HCT116 (cell line): Measurements from ENCODE around the gene RIPOR2. TPM values are rescaled to one million over a fixed set of nuclear protein-coding genes. Genes with fewer than 3 reads are reported as not detected.

Experiments
- ATAC-seq: fragments of 200-7000 bp; cut with Tn5 transposase; 2 replicates; pipeline ENCODE4 v1.9.1; 2020; ENCODE audit warnings: mild to moderate bottlenecking, moderate library complexity
- BruUV-seq: library from RNA; stranded (reverse); fragments of 400-500 nt; replicated peaks from 2 replicates; lab custom pipeline; 2021; lab: Mats Ljungman, UMichigan
- CTCF ChIA-PET: fragments of 300-600 bp; sonication (Branson Sonifier 250); formaldehyde crosslinking; loops from one replicate; lab custom pipeline; 2021; ENCODE audit warnings: antibody characterized with exemption; lab: Charles Lee
- POLR2A ChIA-PET: fragments of 300-600, 350-600 bp; sonication (Branson Sonifier 250); formaldehyde crosslinking; loops from one replicate; lab custom pipeline; 2021; ENCODE audit warnings: antibody characterized with exemption; lab: Charles Lee
- RAD21 ChIA-PET, 2 experiments: fragments of 300-600 bp; sonication (Branson Sonifier 250); formaldehyde crosslinking; loops; one replicate each; lab custom pipeline; 2023; ENCODE audit warnings: low total read pairs in 2 of 2; ENCODE audit not compliant: uncharacterized antibody in 2 of 2, unreplicated experiment in 2 of 2, low non-redundant PET in 1 of 2; lab: Charles Lee
- DNase-seq: peaks from one replicate; pipeline ENCODE4 v3.0.0-alpha.2; 2010; ENCODE audit warnings: low read depth, low spot score
- H2AFZ ChIP-seq: fragments of 200-600 bp; shearing (Covaris generic), sonication (generic); 2 replicates; pipeline ENCODE4 v1.6.1; 2017; ENCODE audit warnings: low read depth, mixed run types, mixed read lengths, antibody characterized with exemption, low read length; ENCODE audit not compliant: poor library complexity, severe bottlenecking
- H3K27ac ChIP-seq: 2 replicates; pipeline ENCODE4 v1.5.1; 2012; ENCODE audit warnings: low read depth, low read length
- H3K27me3 ChIP-seq: fragments of 200-600 bp; sonication (generic); 2 replicates; pipeline ENCODE4 v1.6.1; 2016; ENCODE audit warnings: mixed run types, low read length, mixed read lengths; ENCODE audit not compliant: insufficient read depth
- H3K36me3 ChIP-seq, 2 experiments: fragments of 200-500 bp in 1 of 2; fragments of 200-600 bp in 1 of 2; sonication (Bioruptor generic) in 1 of 2; sonication (generic) in 1 of 2; 2 replicates each; pipeline versions ENCODE4 v1.5.1 to v1.6.1; 2014 to 2016; ENCODE audit warnings: low read length in 2 of 2, inconsistent platforms in 1 of 2, mixed read lengths in 1 of 2, mixed run types in 1 of 2; ENCODE audit not compliant: insufficient read depth in 2 of 2, control insufficient read depth in 1 of 2
- H3K4me1 ChIP-seq, 2 experiments: fragments of 200-600 bp in 1 of 2; sonication (generic) in 1 of 2; 2 replicates each; pipeline versions ENCODE4 v1.5.1 to v1.6.1; 2012 to 2017; ENCODE audit warnings: low read length in 2 of 2, inconsistent platforms in 1 of 2, mild to moderate bottlenecking in 1 of 2, mixed read lengths in 1 of 2, mixed run types in 1 of 2, moderate library complexity in 1 of 2; ENCODE audit not compliant: insufficient read depth in 2 of 2, control insufficient read depth in 1 of 2
- H3K4me2 ChIP-seq: fragments of 200-600 bp; sonication (generic); 2 replicates; pipeline ENCODE4 v1.6.1; 2017; ENCODE audit warnings: mixed run types, low read length, mixed read lengths
- H3K4me3 ChIP-seq, 2 experiments: fragments of 200-600 bp in 1 of 2; sonication (generic) in 1 of 2; replicated peaks in 1 of 2; 2 replicates each; pipeline ENCODE4 v1.5.1; 2011 to 2016; ENCODE audit warnings: low read length in 2 of 2, control low read depth in 1 of 2, low read depth in 1 of 2, mild to moderate bottlenecking in 1 of 2, mixed read lengths in 1 of 2, mixed run types in 1 of 2
- H3K79me2 ChIP-seq: fragments of 200-600 bp; sonication (generic); 2 replicates; pipeline ENCODE4 v1.6.1; 2017; ENCODE audit warnings: mild to moderate bottlenecking, mixed run types, low read length, moderate library complexity, mixed read lengths; ENCODE audit not compliant: insufficient read depth
- H3K9ac ChIP-seq: fragments of 200-600 bp; sonication (generic); 2 replicates; pipeline ENCODE4 v1.6.1; 2016; ENCODE audit warnings: low read length, mixed read lengths
- H3K9me2 ChIP-seq: fragments of 200-600 bp; sonication (generic), shearing (Covaris generic); 2 replicates; pipeline ENCODE4 v1.6.1; 2017; ENCODE audit warnings: mixed run types, mild to moderate bottlenecking, moderate library complexity; ENCODE audit not compliant: insufficient read depth
- H3K9me3 ChIP-seq, 2 experiments: fragments of 200-500 bp in 1 of 2; fragments of 200-600 bp in 1 of 2; sonication (Bioruptor generic) in 1 of 2; sonication (generic) in 1 of 2; 2 replicates each; pipeline ENCODE4 v1.6.1; 2014 to 2017; ENCODE audit warnings: low read length in 2 of 2, mixed read lengths in 2 of 2, inconsistent platforms in 1 of 2, low read depth in 1 of 2, mild to moderate bottlenecking in 1 of 2, mixed run types in 1 of 2, moderate library complexity in 1 of 2; ENCODE audit not compliant: control insufficient read depth in 1 of 2, insufficient read depth in 1 of 2
- H4K20me1 ChIP-seq: fragments of 200-600 bp; sonication (generic), shearing (Covaris generic); 2 replicates; pipeline ENCODE4 v1.6.1; 2017; ENCODE audit warnings: mixed run types, mild to moderate bottlenecking, moderate library complexity; ENCODE audit not compliant: insufficient read depth
- ATF3 ChIP-seq: IDR thresholded peaks from 2 replicates; pipeline ENCODE4 v1.6.1; 2012
- CEBPB ChIP-seq: IDR thresholded peaks from 2 replicates; pipeline ENCODE4 v1.6.1; 2012; ENCODE audit warnings: low read depth
- EGR1 ChIP-seq: IDR thresholded peaks from 2 replicates; pipeline ENCODE4 v1.6.1; 2012; ENCODE audit warnings: low read depth
- EZH2 ChIP-seq: fragments of 200-600 bp; sonication (generic); IDR thresholded peaks from 2 replicates; pipeline ENCODE4 v1.6.1; 2017; ENCODE audit warnings: antibody characterized with exemption, mixed run types
- EZH2phosphoT487 ChIP-seq: fragments of 200-600 bp; IDR thresholded peaks from 2 replicates; pipeline ENCODE4 v1.6.1; 2018; ENCODE audit warnings: antibody characterized with exemption, borderline replicate concordance
- FOSL1 ChIP-seq: IDR thresholded peaks from 2 replicates; pipeline ENCODE4 v1.6.1; 2012; ENCODE audit warnings: low read depth
- JUND ChIP-seq: IDR thresholded peaks from 2 replicates; pipeline ENCODE4 v1.6.1; 2012
- MAX ChIP-seq: IDR thresholded peaks from 2 replicates; pipeline ENCODE4 v1.6.1; 2012
- POLR2AphosphoS5 ChIP-seq: IDR thresholded peaks from 2 replicates; pipeline ENCODE4 v1.6.1; 2011; ENCODE audit warnings: mild to moderate bottlenecking, low read depth, low read length, moderate library complexity
- RAD21 ChIP-seq: IDR thresholded peaks from 2 replicates; pipeline ENCODE4 v1.6.1; 2012; ENCODE audit warnings: low read depth, mild to moderate bottlenecking
- REST ChIP-seq: IDR thresholded peaks from 2 replicates; pipeline ENCODE4 v1.6.1; 2012; ENCODE audit warnings: low read depth
- SIN3A ChIP-seq: IDR thresholded peaks from 2 replicates; pipeline ENCODE4 v1.6.1; 2012; ENCODE audit warnings: low read depth
- SP1 ChIP-seq: IDR thresholded peaks from 2 replicates; pipeline ENCODE4 v1.6.1; 2012; ENCODE audit warnings: low read depth
- SRF ChIP-seq: IDR thresholded peaks from 2 replicates; pipeline ENCODE4 v1.6.1; 2012; ENCODE audit warnings: low read depth
- ZBTB33 ChIP-seq: IDR thresholded peaks from 2 replicates; pipeline ENCODE4 v1.6.1; 2011; ENCODE audit warnings: mild to moderate bottlenecking, low read length, moderate library complexity; ENCODE audit not compliant: insufficient replicate concordance; ENCODE audit errors: extremely low read depth
- ZFX ChIP-seq: fragments of 450-650 bp; IDR thresholded peaks from 2 replicates; pipeline ENCODE4 v1.6.1; 2017
- ZNF274 ChIP-seq: fragments of 200-500 bp; sonication (Bioruptor generic); IDR thresholded peaks from 2 replicates; pipeline ENCODE4 v1.6.1; 2014; ENCODE audit warnings: mild to moderate bottlenecking, low read depth, low read length, inconsistent platforms
- intact Hi-C: fragments of 100-400 bp; cut with micrococcal nuclease; formaldehyde crosslinking; loops from 2 replicates; pipeline ENCODE4 v1.10.0; 2022
- total RNA-seq: library from RNA; stranded (reverse); gene quantifications from one replicate; pipeline ENCODE4 v1.2.1, GENCODE V29; 2021; ENCODE audit not compliant: unreplicated experiment

Gene RIPOR2
- total RNA-seq, 1 experiment from 2014 or later = 0.44 TPM

- RAD21 ChIA-PET = no interaction called here
- POLR2A ChIA-PET = no interaction called here
Observed at GRCh38 chr6:24957199-24957598, 21.4 kb upstream of the RIPOR2 start.

More at GRCh38 chr6:24957199-24957598, 21.4 kb upstream of the RIPOR2 start:
- H3K27me3 ChIP-seq = no peaks in the 10 kb centered on the region
- H3K9me2 ChIP-seq = no peaks in the 10 kb centered on the region
- H3K79me2 ChIP-seq = no peaks in the 10 kb centered on the region
- ATAC-seq = no peak
- TF ChIP-seq ZFX (no peak), ZBTB33 (no peak), CEBPB (no peak), EZH2 (no peak), MAX (no peak), EGR1 (no peak), EZH2phosphoT487 (no peak), SIN3A (no peak), REST (no peak), POLR2AphosphoS5 (no peak), RAD21 (no peak), JUND (no peak), FOSL1 (no peak), ZNF274 (no peak), SP1 (no peak), ATF3 (no peak), SRF (no peak)
- DNase-seq = no peak
- H3K4me3 ChIP-seq = no peak overlapping the region
- H3K9ac ChIP-seq = no peak overlapping the region
- H4K20me1 ChIP-seq = no peaks in the 10 kb centered on the region
- no peak overlapping the region for H3K4me2 ChIP-seq
- no peaks in the 10 kb centered on the region for H3K36me3 ChIP-seq
- intact Hi-C loops = no loop called here
- no TSS peak for BruUV-seq
- H3K9me3 ChIP-seq = no peaks in the 10 kb centered on the region
- H3K27ac ChIP-seq = no peak overlapping the region
- no peak overlapping the region for H2AFZ ChIP-seq
- CTCF ChIA-PET = no interaction called here
- H3K4me1 ChIP-seq = no peaks in the 10 kb centered on the region
